ENCODE data around the gene CLK3.

GRCh38 chr15:74595271-74595670, 20.4 kb upstream of the CLK3 start:
- TF ChIP-seq ZNF274 (IDR thresholded peaks at IDR 0.05; ENCODE audit: low read depth, low read length) (no peak), YY1 (IDR thresholded peaks at IDR 0.05; ENCODE audit: insufficient read depth, insufficient read length) (no peak)

Data from NT2/D1 (cell line).